HepG2 (cell line): ENCODE measurements around the gene TBX6. TPM values are rescaled to one million over a fixed set of nuclear protein-coding genes. Genes with fewer than 3 reads are reported as not detected.
A peak's percentile ranks its signal among the peaks of the same experiment; 100 is the strongest.

ENCODE experiments used
- ARID4A ChIP-seq: sonication (generic); formaldehyde crosslinking; IDR thresholded peaks from 2 replicates; pipeline ENCODE4 v1.5.0; 2020; ENCODE audit warnings: mild to moderate bottlenecking, missing genetic modification reagents, borderline replicate concordance
- BATF2 ChIP-seq: sonication (generic); formaldehyde crosslinking; IDR thresholded peaks from 2 replicates; pipeline ENCODE4 v1.8.0; 2022; ENCODE audit warnings: mild to moderate bottlenecking, missing genetic modification reagents, moderate library complexity
- CBFB ChIP-seq: sonication (generic); formaldehyde crosslinking; IDR thresholded peaks from 2 replicates; pipeline ENCODE4 v1.4.0; 2020; ENCODE audit warnings: missing genetic modification reagents
- CCDC6 ChIP-seq: sonication (generic); formaldehyde crosslinking; IDR thresholded peaks from 2 replicates; pipeline ENCODE4 v1.8.1; 2022; ENCODE audit warnings: mild to moderate bottlenecking, missing genetic modification reagents, moderate library complexity
- FOXJ3 ChIP-seq: sonication (generic); formaldehyde crosslinking; IDR thresholded peaks from 2 replicates; pipeline ENCODE4 v1.4.0; 2020; ENCODE audit warnings: missing genetic modification reagents, mild to moderate bottlenecking, borderline replicate concordance
- ISL2 ChIP-seq: sonication (generic); formaldehyde crosslinking; IDR thresholded peaks from 2 replicates; pipeline ENCODE4 v1.5.0; 2020; ENCODE audit warnings: missing genetic modification reagents
- NRL ChIP-seq: sonication (generic); formaldehyde crosslinking; IDR thresholded peaks from 2 replicates; pipeline ENCODE4 v1.5.0; 2020; ENCODE audit warnings: missing genetic modification reagents, mild to moderate bottlenecking, moderate library complexity, borderline replicate concordance
- POLR2A ChIP-seq, 2 experiments: IDR thresholded peaks; 2 replicates each; pipeline ENCODE4 v1.6.1; 2011; ENCODE audit warnings: low read depth in 2 of 2, low read length in 2 of 2, mild to moderate bottlenecking in 1 of 2, moderate library complexity in 1 of 2; ENCODE audit not compliant: insufficient read depth in 1 of 2
- RARA ChIP-seq: IDR thresholded peaks from 2 replicates; pipeline ENCODE4 v1.6.1; 2016; ENCODE audit warnings: missing genetic modification reagents, missing compliant biosample characterization
- RCOR2 ChIP-seq: IDR thresholded peaks from 2 replicates; pipeline ENCODE4 v1.6.1; 2016; ENCODE audit warnings: missing biosample characterization, missing genetic modification reagents
- SP1 ChIP-seq, 2 experiments: fragments of 450-650 bp in 1 of 2; sonication (generic) in 1 of 2; formaldehyde crosslinking in 1 of 2; IDR thresholded peaks; 2 replicates each; pipeline versions ENCODE4 v1.4.0 to v1.6.1; 2016 to 2020; ENCODE audit warnings: missing genetic modification reagents in 1 of 2
- SP2 ChIP-seq: sonication (generic); formaldehyde crosslinking; IDR thresholded peaks from 2 replicates; pipeline ENCODE4 v1.5.1; 2020; ENCODE audit warnings: mild to moderate bottlenecking, missing genetic modification reagents
- THAP7 ChIP-seq: sonication (generic); formaldehyde crosslinking; IDR thresholded peaks from 2 replicates; pipeline ENCODE4 v1.8.1; 2023; ENCODE audit warnings: mild to moderate bottlenecking, missing genetic modification reagents
- ZBTB10 ChIP-seq: sonication (generic); formaldehyde crosslinking; IDR thresholded peaks from 2 replicates; pipeline ENCODE4 v1.4.0; 2020; ENCODE audit warnings: missing genetic modification reagents, borderline replicate concordance
- ZBTB21 ChIP-seq: sonication (generic); formaldehyde crosslinking; IDR thresholded peaks from 2 replicates; pipeline ENCODE4 v1.4.0; 2020; ENCODE audit warnings: missing genetic modification reagents
- ZKSCAN1 ChIP-seq: fragments of 150-350 bp; IDR thresholded peaks from 2 replicates; pipeline ENCODE4 v1.6.1; 2014; ENCODE audit warnings: low read length
- ZNF225 ChIP-seq: sonication (generic); formaldehyde crosslinking; IDR thresholded peaks from 2 replicates; pipeline ENCODE4 v1.4.0; 2020; ENCODE audit warnings: mild to moderate bottlenecking, missing genetic modification reagents
- ZNF414 ChIP-seq: sonication (generic); formaldehyde crosslinking; IDR thresholded peaks from 2 replicates; pipeline ENCODE4 v1.5.0; 2020; ENCODE audit warnings: missing genetic modification reagents
- ZNF589 ChIP-seq: sonication (generic); formaldehyde crosslinking; conservative IDR thresholded peaks from 2 replicates; pipeline ENCODE4 v1.8.0; 2022; ENCODE audit warnings: mild to moderate bottlenecking, moderate library complexity, missing genetic modification reagents
- ZNF772 ChIP-seq: sonication (generic); formaldehyde crosslinking; IDR thresholded peaks from 2 replicates; pipeline ENCODE4 v1.5.0; 2020; ENCODE audit warnings: mild to moderate bottlenecking, missing genetic modification reagents
- ZNF878 ChIP-seq: sonication (generic); formaldehyde crosslinking; IDR thresholded peaks from 2 replicates; pipeline ENCODE4 v1.8.1; 2023; ENCODE audit warnings: mild to moderate bottlenecking, missing genetic modification reagents, moderate library complexity
- polyA plus RNA-seq, 8 experiments: library from polyadenylated mRNA; depleted of rRNA in 3 of 8; stranded (reverse) in 7 of 8; unstranded in 1 of 8; fragments of >200 nt; fragmentation: Illumina TruSeq in 4 of 8; extraction: Trizol in 4 of 8; gene quantifications; 2 replicates each; pipeline versions ENCODE4 v1.2.1 to v1.2.3, GENCODE V29; 2011 to 2016; ENCODE audit warnings: low read depth in 4 of 8, missing spikeins in 1 of 8, mixed read lengths in 1 of 8; ENCODE audit not compliant: insufficient read depth in 1 of 8
- total RNA-seq, 5 experiments: library from RNA; depleted of rRNA; stranded (reverse); fragments of >200 nt; fragmentation: Illumina TruSeq; extraction: Trizol; gene quantifications; 2 replicates each; pipeline ENCODE4 v1.2.3, GENCODE V29; 2016; ENCODE audit warnings: low read depth in 1 of 5

The TBX6 gene
- total and polyA plus RNA-seq, 2 of the 13 experiments (the other 11 are each of a cell fraction or from before 2014, with no cell fraction given): 0.24 to 0.42 TPM

- TF ChIP-seq RCOR2 (no peak), THAP7 (CRISPR knock-in tag) (no peak), CCDC6 (CRISPR knock-in tag) (0 out of 2 replicates have a peak, but pooled peaks have one; percentile 25), ZNF414 (CRISPR knock-in tag) (peak; percentile 46; the same call in 1 of the 2 replicates), CBFB (no peak), POLR2A (IDR thresholded peaks at IDR 0.05; ENCODE audit: insufficient read depth in 1 of 2, low read depth in 2 of 2, low read length in 2 of 2) (peak in 1 of 2 experiments; percentile 67; a peak in 2 of 4 replicates), NRL (CRISPR knock-in tag) (no peak), SP1 (IDR thresholded peaks at IDR 0.05) (no peak), SP1 (CRISPR knock-in tag; IDR thresholded peaks at IDR 0.05) (no peak), ISL2 (CRISPR knock-in tag) (no peak), ZBTB10 (CRISPR knock-in tag) (peak; percentile 2; the same call in 1 of the 2 replicates), ZNF878 (CRISPR knock-in tag) (peak; percentile 81), SP2 (CRISPR knock-in tag) (no peak), RARA (CRISPR knock-in tag) (no peak), BATF2 (no peak), ZNF589 (no peak; the same call in none of the 2 replicates), ARID4A (CRISPR knock-in tag) (peak; percentile 70; the same call in 1 of the 2 replicates), ZKSCAN1 (no peak), ZNF772 (CRISPR knock-in tag) (0 out of 2 replicates have a peak, but pooled peaks have one; percentile 1), ZBTB21 (CRISPR knock-in tag) (no peak), FOXJ3 (CRISPR knock-in tag) (no peak), ZNF225 (peak; percentile 16)
Observed at GRCh38 chr16:30063893-30064728, 27.6 kb downstream of the TBX6 start (continued).
